OCI-LY3 (cell line): Measurements from ENCODE around the gene RELB.

Source experiments
- H2AFZ ChIP-seq: fragments of 200-600, 300-600 bp; shearing (Covaris generic); 2 replicates; pipeline ENCODE4 v1.6.0; 2014; ENCODE audit warnings: antibody characterized with exemption, low read depth, low read length
- H3K27ac ChIP-seq: fragments of 200-600, 300-600 bp; sonication (generic); 2 replicates; pipeline ENCODE4 v1.5.1; 2014; ENCODE audit warnings: mild to moderate bottlenecking, low read length, moderate library complexity, mixed read lengths
- H3K27me3 ChIP-seq: fragments of 200-600, 300-600 bp; sonication (generic); 2 replicates; pipeline ENCODE4 v1.6.1; 2014; ENCODE audit warnings: low read depth, low read length, mixed read lengths
- H3K36me3 ChIP-seq: fragments of 200-600, 300-600 bp; sonication (generic); replicated peaks from 2 replicates; pipeline ENCODE3; 2014; ENCODE audit warnings: low read depth, low read length, mixed read lengths
- H3K4me1 ChIP-seq: fragments of 300-600, 200-600 bp; sonication (generic); 2 replicates; pipeline ENCODE4 v1.6.1; 2014; ENCODE audit warnings: low read length, mixed read lengths
- H3K4me2 ChIP-seq: fragments of 200-600, 300-600 bp; sonication (generic); 2 replicates; pipeline ENCODE4 v1.6.1; 2014; ENCODE audit warnings: low read length, mixed read lengths
- H3K4me3 ChIP-seq: fragments of 300-600, 200-600 bp; sonication (generic); 2 replicates; pipeline ENCODE4 v1.5.1; 2014; ENCODE audit warnings: antibody characterized with exemption, mild to moderate bottlenecking, low read length, moderate library complexity
- H3K79me2 ChIP-seq: fragments of 300-600, 200-600 bp; shearing (Covaris generic); 2 replicates; pipeline ENCODE4 v1.6.1; 2014; ENCODE audit warnings: mild to moderate bottlenecking, low read length, mixed read lengths
- H3K9ac ChIP-seq: fragments of 300-600, 200-600 bp; shearing (Covaris generic); 2 replicates; pipeline ENCODE4 v1.6.0; 2014; ENCODE audit warnings: mild to moderate bottlenecking, low read length, moderate library complexity
- H3K9me3 ChIP-seq: fragments of 200-600, 300-600 bp; shearing (Covaris generic); 2 replicates; pipeline ENCODE4 v1.6.1; 2014; ENCODE audit warnings: low read length, mixed read lengths; ENCODE audit not compliant: insufficient read depth
- H4K20me1 ChIP-seq: fragments of 200-600, 300-600 bp; sonication (generic); 2 replicates; pipeline ENCODE4 v1.6.1; 2016; ENCODE audit warnings: low read length, mixed read lengths; ENCODE audit not compliant: insufficient read depth
- CTCF ChIP-seq: fragments of 200-600, 300-600 bp; sonication (generic); IDR thresholded peaks from 2 replicates; pipeline ENCODE4 v1.5.1; 2014; ENCODE audit warnings: antibody characterized with exemption, low read length, low read depth
- EZH2phosphoT487 ChIP-seq: fragments of 200-600 bp; shearing (Covaris generic); IDR thresholded peaks from 2 replicates; pipeline ENCODE4 v1.6.1; 2018; ENCODE audit warnings: antibody characterized with exemption, mixed run types, low read depth

The RELB gene

DNA sequence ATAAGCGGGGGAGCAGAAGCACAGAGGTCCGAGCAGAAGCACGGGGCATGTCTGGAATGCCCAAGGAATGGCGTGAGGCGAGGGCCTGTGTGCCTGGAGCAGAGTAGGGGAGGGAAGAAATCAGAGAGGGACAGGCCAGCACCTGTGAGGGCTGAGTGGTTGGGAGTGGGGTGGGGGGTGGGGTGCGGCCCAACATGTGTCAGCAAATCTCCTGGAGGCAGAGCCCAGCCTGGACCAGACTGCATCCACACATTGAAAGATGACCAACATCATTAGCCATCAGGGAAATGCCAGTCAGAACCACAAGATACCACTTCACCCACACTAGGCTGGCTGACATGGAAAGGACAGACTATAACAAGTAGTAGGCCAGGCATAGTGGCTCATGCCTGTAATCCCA is 48.8 kb downstream of the RELB start:
- no peaks in the 10 kb centered on the region for H3K9me3 ChIP-seq
- H4K20me1 ChIP-seq = peaks cover 21% of the 10 kb centered on the region
- no peaks in the 10 kb centered on the region for H3K27me3 ChIP-seq
- no peak overlapping the region for H2AFZ ChIP-seq
- no peak overlapping the region for H3K9ac ChIP-seq
- no peak for TF ChIP-seq CTCF
- no peak for TF ChIP-seq EZH2phosphoT487
- no peak overlapping the region for H3K27ac ChIP-seq
- H3K4me2 ChIP-seq = no peak overlapping the region
- H3K4me3 ChIP-seq = no peak overlapping the region
- H3K36me3 ChIP-seq = peaks cover 51% of the 10 kb centered on the region
- H3K79me2 ChIP-seq = peaks cover 74% of the 10 kb centered on the region
- peaks cover 23% of the 10 kb centered on the region for H3K4me1 ChIP-seq

DNA sequence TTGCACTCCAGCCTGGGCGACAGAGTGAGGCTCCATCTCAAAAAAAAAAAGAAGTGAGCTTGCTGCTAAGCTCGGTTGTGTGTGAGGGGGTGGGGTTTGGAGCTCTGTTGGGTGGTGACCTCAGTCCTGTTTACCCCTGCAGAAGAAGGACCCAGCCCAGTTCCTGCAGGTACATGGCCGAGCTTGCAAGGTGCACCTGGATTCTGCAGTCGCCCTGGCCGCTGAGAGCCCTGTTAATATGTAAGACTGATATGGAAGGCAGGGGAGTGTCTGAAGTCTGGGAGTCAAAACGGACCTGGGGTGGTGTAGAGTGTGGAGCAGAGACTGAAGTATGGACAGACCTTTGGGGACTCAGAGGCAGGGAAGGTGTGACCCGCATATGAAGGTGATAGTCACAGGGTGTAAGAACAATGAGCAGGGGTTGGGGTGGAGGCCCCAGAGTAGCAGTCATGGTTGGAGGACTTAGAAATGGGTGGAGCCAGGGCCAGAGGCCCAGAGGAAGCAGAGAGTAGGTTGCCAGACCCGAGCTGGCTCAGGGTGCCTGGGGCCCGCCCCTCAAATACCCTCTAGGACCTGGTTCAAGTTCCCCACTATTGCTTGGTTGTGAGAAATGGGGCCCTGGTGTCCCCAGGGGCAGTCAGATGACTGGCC is 50.8 kb downstream of the RELB start:
- no peak overlapping the region for H3K27ac ChIP-seq
- H2AFZ ChIP-seq = no peak overlapping the region
- no peak overlapping the region for H3K4me3 ChIP-seq
- TF ChIP-seq EZH2phosphoT487 (no peak), CTCF (no peak)
- H3K9me3 ChIP-seq = no peaks in the 10 kb centered on the region
- peaks cover 21% of the 10 kb centered on the region for H4K20me1 ChIP-seq
- peaks cover 52% of the 10 kb centered on the region for H3K36me3 ChIP-seq
- no peaks in the 10 kb centered on the region for H3K27me3 ChIP-seq
- H3K4me2 ChIP-seq = no peak overlapping the region
- H3K9ac ChIP-seq = no peak overlapping the region
- H3K4me1 ChIP-seq = peaks cover 22% of the 10 kb centered on the region
- H3K79me2 ChIP-seq = peaks cover 54% of the 10 kb centered on the region

- Histone ChIP-seq H3K27me3 (no peaks in the 10 kb centered on the region), H3K79me2 (peaks cover 12% of the 10 kb centered on the region), H2AFZ (no peak overlapping the region), H3K4me1 (peaks cover 15% of the 10 kb centered on the region), H3K4me2 (0 out of 2 replicates have a peak overlapping the region, but pooled peaks have one; percentile 3), H4K20me1 (peaks cover 13% of the 10 kb centered on the region), H3K9ac (no peak overlapping the region), H3K27ac (peak overlapping the region; percentile 44), H3K36me3 (peaks cover 76% of the 10 kb centered on the region), H3K9me3 (no peaks in the 10 kb centered on the region), H3K4me3 (no peak overlapping the region)
- TF ChIP-seq CTCF (no peak), EZH2phosphoT487 (no peak)
These were observed 55.6 kb downstream of the RELB start for GRCh38 chr19:45056831-45057230.

GRCh38 chr19:45057444-45057843 is 56.2 kb downstream of the RELB start:
- Histone ChIP-seq H3K9me3 (no peaks in the 10 kb centered on the region), H3K4me2 (no peak overlapping the region), H3K9ac (no peak overlapping the region), H3K36me3 (peaks cover 73% of the 10 kb centered on the region), H2AFZ (no peak overlapping the region), H4K20me1 (peaks cover 8% of the 10 kb centered on the region), H3K27ac (peak overlapping the region; percentile 44), H3K79me2 (peaks cover 6% of the 10 kb centered on the region), H3K4me3 (no peak overlapping the region), H3K27me3 (no peaks in the 10 kb centered on the region), H3K4me1 (peaks cover 15% of the 10 kb centered on the region)
- TF ChIP-seq EZH2phosphoT487 (no peak), CTCF (no peak)
